K562 (cell line): ENCODE data around the gene BTBD18. TPM values are rescaled to one million over a fixed set of nuclear protein-coding genes. Genes with fewer than 3 reads are reported as not detected.

Experiments used
- ATAC-seq: fragments of 200-7000 bp; cut with Tn5 transposase; 3 replicates; pipeline ENCODE4 v1.9.1; 2020; ENCODE audit warnings: moderate library complexity
- BruUV-seq: library from RNA; stranded (reverse); fragments of 400-500 nt; replicated peaks from 2 replicates; lab custom pipeline; 2021; lab: Mats Ljungman, UMichigan
- CTCF ChIA-PET: fragments of 300-600 bp; formaldehyde crosslinking; extraction: SDS; loops from one replicate; lab custom pipeline; 2021; ENCODE audit warnings: low intra/inter-chr PET ratio; lab: Yijun Ruan, JAX
- POLR2A ChIA-PET: fragments of 300-600, 350-650 bp; sonication (Branson Sonifier 250); formaldehyde crosslinking; extraction: SDS; loops from one replicate; lab custom pipeline; 2021; ENCODE audit warnings: antibody characterized with exemption, inconsistent platforms; lab: Yijun Ruan, JAX
- DNase-seq, 4 experiments: peaks; one replicate each; pipeline versions ENCODE4 v3.0.0 to v3.0.0-alpha.2; 2011 to 2018; ENCODE audit warnings: low spot score in 3 of 4, mixed read lengths in 3 of 4; ENCODE audit errors: extremely low read depth in 1 of 4
- FAIRE-seq: peaks from 2 replicates; lab custom pipeline; 2011; peaks lifted over from hg19 to GRCh38; lab: Jason Lieb, UNC
- H2AFZ ChIP-seq: 2 replicates; pipeline ENCODE4 v1.6.0; 2011; ENCODE audit warnings: low read depth, low read length, control low read depth, inconsistent platforms
- H3K27ac ChIP-seq: fragments of 200-600 bp; 3 replicates; pipeline ENCODE4 v1.8.0; 2011; ENCODE audit warnings: low read depth, mild to moderate bottlenecking, control low read depth, inconsistent platforms, low read length, moderate library complexity, mixed read lengths; ENCODE audit errors: extremely low read depth
- H3K27me3 ChIP-seq, 2 experiments: fragments of 300-600 bp in 1 of 2; 2 replicates in 1 of 2; 3 replicates in 1 of 2; pipeline versions ENCODE4 v1.6.0 to v1.8.0; 2011; ENCODE audit warnings: inconsistent platforms in 2 of 2, low read length in 2 of 2, mild to moderate bottlenecking in 1 of 2, mixed read lengths in 1 of 2, moderate library complexity in 1 of 2; ENCODE audit not compliant: control insufficient read depth in 2 of 2, insufficient read depth in 2 of 2
- H3K36me3 ChIP-seq: fragments of 300-600 bp; 3 replicates; pipeline ENCODE4 v1.8.0; 2011; ENCODE audit warnings: mild to moderate bottlenecking, low read length, inconsistent platforms; ENCODE audit not compliant: control insufficient read depth, insufficient read depth
- H3K4me1 ChIP-seq, 2 experiments: fragments of 200-600 bp in 1 of 2; replicated peaks in 1 of 2; 2 replicates in 1 of 2; 3 replicates in 1 of 2; pipeline versions ENCODE4 v1.5.1 to v1.8.0; 2011; ENCODE audit warnings: inconsistent platforms in 2 of 2, low read length in 2 of 2, mild to moderate bottlenecking in 1 of 2, mixed read lengths in 1 of 2, moderate library complexity in 1 of 2; ENCODE audit not compliant: control insufficient read depth in 2 of 2, insufficient read depth in 2 of 2
- H3K4me2 ChIP-seq: 2 replicates; pipeline ENCODE4 v1.6.1; 2011; ENCODE audit warnings: low read length, control low read depth, inconsistent platforms, mixed read lengths; ENCODE audit not compliant: insufficient read depth
- H3K4me3 ChIP-seq: fragments of 200-600 bp; sonication (generic), shearing (Covaris generic); 2 replicates; pipeline ENCODE4 v1.5.1; 2016; ENCODE audit warnings: control low read depth, inconsistent platforms
- H3K79me2 ChIP-seq: fragments of 200-600 bp; 3 replicates; pipeline ENCODE4 v1.8.0; 2011; ENCODE audit warnings: low read length, inconsistent platforms; ENCODE audit not compliant: control insufficient read depth, insufficient read depth
- H3K9ac ChIP-seq, 2 experiments: 2 replicates each; pipeline versions ENCODE4 v1.6.0 to v1.6.1; 2011; ENCODE audit warnings: low read depth in 2 of 2, low read length in 2 of 2, control low read depth in 1 of 2, inconsistent platforms in 1 of 2, mild to moderate bottlenecking in 1 of 2, mixed read lengths in 1 of 2; ENCODE audit not compliant: insufficient read depth in 1 of 2
- H3K9me1 ChIP-seq: one replicate; pipeline ENCODE4 v1.6.0; 2011; ENCODE audit warnings: inconsistent platforms, mild to moderate bottlenecking, low read length, moderate library complexity; ENCODE audit not compliant: control insufficient read depth, insufficient read depth
- H3K9me3 ChIP-seq: replicated peaks from 2 replicates; pipeline ENCODE4 v1.5.1; 2011; ENCODE audit warnings: low read depth, low read length, inconsistent platforms; ENCODE audit not compliant: control insufficient read depth, insufficient read depth
- H4K20me1 ChIP-seq: replicated peaks from 2 replicates; pipeline ENCODE4 v1.6.1; 2011; ENCODE audit warnings: low read length, inconsistent platforms, mixed read lengths; ENCODE audit not compliant: control insufficient read depth, insufficient read depth
- FOSL1 ChIP-seq: fragments of 200-800 bp; sonication (Bioruptor generic); conservative IDR thresholded peaks from 2 replicates; pipeline ENCODE4 v1.6.1; 2016; ENCODE audit warnings: missing genetic modification characterization, missing compliant biosample characterization
- KLF1 ChIP-seq: fragments of 450-650 bp; IDR thresholded peaks from 2 replicates; pipeline ENCODE4 v1.6.1; 2016; ENCODE audit warnings: missing genetic modification characterization, missing compliant biosample characterization
- MEIS2 ChIP-seq: fragments of 450-650 bp; IDR thresholded peaks from 2 replicates; pipeline ENCODE4 v1.6.1; 2014; ENCODE audit warnings: mild to moderate bottlenecking; ENCODE audit not compliant: partially characterized antibody
- PBX2 ChIP-seq, 2 experiments: IDR thresholded peaks in 1 of 2; conservative IDR thresholded peaks in 1 of 2; 2 replicates each; pipeline ENCODE4 v1.6.1; 2016; ENCODE audit warnings: low read depth in 2 of 2, mild to moderate bottlenecking in 1 of 2, missing compliant biosample characterization in 1 of 2, missing genetic modification characterization in 1 of 2, moderate library complexity in 1 of 2
- PKNOX1 ChIP-seq: fragments of 450-650 bp; IDR thresholded peaks from 2 replicates; pipeline ENCODE4 v1.6.1; 2016
- WGBS: fragments of 100-300 bp; shearing (Covaris generic); methylation state at CpG from one replicate; pipeline ENCODE4 v1.1.6; 2016; ENCODE audit warnings: low coverage, mixed read lengths; ENCODE audit not compliant: insufficient coverage; ENCODE audit errors: missing lambda C conversion rate; 5-methylcytosine and 5-hydroxymethylcytosine counted together
- in situ Hi-C: fragments of 300-500 bp; cut with MboI; formaldehyde crosslinking; loops from 4 replicates; pipeline ENCODE4 v1.15.0; 2018; ENCODE audit warnings: inconsistent platforms, mixed read lengths
- intact Hi-C: fragments of 100-400 bp; cut with micrococcal nuclease; formaldehyde crosslinking; loops from 2 replicates; pipeline ENCODE4 v1.14.2; 2022
- polyA plus RNA-seq, 8 experiments: library from polyadenylated mRNA; depleted of rRNA in 4 of 8; stranded (reverse) in 5 of 8; unstranded in 3 of 8; fragments of >200 nt; fragmentation: Nextera tagmentation in 2 of 8; fragmentation: Illumina TruSeq in 1 of 8; extraction: Ambion mirVana in 2 of 8; extraction: Trizol in 1 of 8; gene quantifications; 2 replicates each; pipeline versions ENCODE4 v1.2.1 to v1.2.3, GENCODE V29; 2011 to 2014; ENCODE audit warnings: inconsistent platforms in 1 of 8, missing spikeins in 1 of 8
- total RNA-seq, 7 experiments: library from RNA; depleted of rRNA in 6 of 7; stranded (reverse); fragments of >200 nt in 6 of 7; fragmentation: Illumina TruSeq in 2 of 7; extraction: Trizol in 2 of 7; gene quantifications; 2 replicates each; pipeline versions ENCODE4 v1.2.1 to v1.2.3, GENCODE V29; 2011 to 2021; ENCODE audit warnings: low replicate concordance in 1 of 7

BTBD18 gene
- total and polyA plus RNA-seq, 9 of the 15 experiments (the other 6 are each of a cell fraction or from before 2014, with no cell fraction given), result 0.06 TPM; not detected in 8

- H3K9me3 ChIP-seq, result no peaks in the 10 kb centered on the region
- H3K27ac ChIP-seq, result no peak overlapping the region
- H3K9me1 ChIP-seq, result peaks cover 3% of the 10 kb centered on the region
- WGBS, result 59% methylated on average over 5 of the region's 5 CpGs
- H3K4me2 ChIP-seq, result no peak overlapping the region
- H3K4me1 ChIP-seq, result peaks cover 11 to 31% of the 10 kb centered on the region in 2 experiments
- peaks cover 10% of the 10 kb centered on the region; the same call in 1 of the 3 replicates for H3K36me3 ChIP-seq
- no peak overlapping the region for H2AFZ ChIP-seq
- in situ Hi-C loops (no loop called here), intact Hi-C loops (no loop called here)
- H4K20me1 ChIP-seq, result peaks cover 32% of the 10 kb centered on the region
- H3K79me2 ChIP-seq, result peaks cover 85% of the 10 kb centered on the region
- no peaks in the 10 kb centered on the region for H3K27me3 ChIP-seq
- H3K9ac ChIP-seq, result no peak overlapping the region
- POLR2A ChIA-PET, result interaction anchor here (1.5 to 2.4 kb wide), 2 partner anchors 9 to 59 kb away, joined by 4 to 16 read pairs; no protein-coding TSS in a partner anchor
- H3K4me3 ChIP-seq, result no peak overlapping the region
- TF ChIP-seq MEIS2 (peak; percentile 72), PKNOX1 (peak; percentile 63), KLF1 (tag) (no peak), FOSL1 (tag) (0 out of 2 replicates have a peak, but pooled peaks have one; percentile 17), PBX2 (CRISPR knock-in tag; IDR thresholded peaks at IDR 0.05; ENCODE audit: low read depth) (no peak), PBX2 (tag; conservative IDR thresholded peaks at IDR 0.05; ENCODE audit: low read depth) (peak; percentile 66)
- FAIRE-seq (no peak), ATAC-seq (no peak), DNase-seq (no peak)
- BruUV-seq, result no TSS peak
- CTCF ChIA-PET, result interaction anchor here (0.6 kb wide), 1 partner anchor 21 kb away, joined by 3 read pairs; no protein-coding TSS in a partner anchor
Observed at GRCh38 chr11:57773026-57773598, 21.5 kb upstream of the BTBD18 start.
